Neural crest cell (in vitro differentiated cells): ENCODE results near the gene CNN2. TPM values are rescaled to one million over a fixed set of nuclear protein-coding genes. Genes with fewer than 3 reads are reported as not detected.

Source experiments
- DNase-seq: peaks from one replicate; pipeline ENCODE4 v3.0.0; 2021; ENCODE audit warnings: low read depth, mixed read lengths, low spot score
- H3K27ac Mint-ChIP-seq: one replicate; pipeline ENCODE4 v1.8.0; 2021; ENCODE audit warnings: mild to moderate bottlenecking, mixed read lengths; ENCODE audit not compliant: unreplicated experiment
- H3K27me3 Mint-ChIP-seq: 2 replicates; pipeline ENCODE4 v1.8.0; 2021; ENCODE audit warnings: low read depth, mild to moderate bottlenecking, mixed read lengths
- H3K36me3 Mint-ChIP-seq: 2 replicates; pipeline ENCODE4 v1.8.0; 2021; ENCODE audit warnings: low read depth, mild to moderate bottlenecking, mixed read lengths
- H3K4me1 Mint-ChIP-seq: 2 replicates; pipeline ENCODE4 v1.8.0; 2021; ENCODE audit warnings: mixed read lengths
- H3K4me3 Mint-ChIP-seq: one replicate; pipeline ENCODE4 v1.8.0; 2021; ENCODE audit warnings: mild to moderate bottlenecking, mixed read lengths
- H3K9me3 Mint-ChIP-seq: 2 replicates; pipeline ENCODE4 v1.8.0; 2021; ENCODE audit warnings: mixed read lengths
- CTCF ChIP-seq: fragments of 200-600 bp; sonication (generic); conservative IDR thresholded peaks from 2 replicates; pipeline ENCODE4 v1.5.0; 2021; ENCODE audit warnings: antibody characterized with exemption, mild to moderate bottlenecking
- long read RNA-seq: library from polyadenylated mRNA; unstranded; transcript quantifications from one replicate; pipeline ENCODE4 v2.0.0, GENCODE V29; 2020
- total RNA-seq: library from RNA; stranded (reverse); gene quantifications from 2 replicates; pipeline ENCODE4 v1.2.1, GENCODE V29; 2021

CNN2 gene
- total RNA-seq, result 140 and 141 TPM in 2 replicates
- long read RNA-seq, transcript CNN2-201 (7 exons, 2,179 nt), result major isoform, 17 of 22 reads
- long read RNA-seq, partial matches to known transcripts, result 2 of 22 reads
- long read RNA-seq, other reads (novel, unspliced or antisense), result 0 of 22 reads

GRCh38 chr19:1025960-1026782 lies at the start of gene CNN2:
Gene CNN2 (plus strand): TSS chr19:1026608. CDS start chr19:1026662, 54 bp downstream.
- Mint-ChIP-seq H3K9me3 (no peaks in the 10 kb centered on the region), H3K4me3 (peak within 1 kb of the TSS; percentile 92), H3K27ac (peak within 1 kb of the TSS; percentile 98)

GRCh38 chr19:977058-977464 lies 49.3 kb upstream of the CNN2 start:
- Mint-ChIP-seq H3K36me3 (peaks cover 4% of the 10 kb centered on the region), H3K9me3 (no peaks in the 10 kb centered on the region), H3K4me3 (no peak overlapping the region), H3K27me3 (peaks cover 3% of the 10 kb centered on the region), H3K4me1 (peaks cover 8% of the 10 kb centered on the region), H3K27ac (no peak overlapping the region)
- TF ChIP-seq CTCF, result no peak
- DNase-seq, result no peak

More at GRCh38 chr19:1025960-1026782, at the start of gene CNN2:
- Mint-ChIP-seq H3K4me1 (peaks cover 15% of the 10 kb centered on the region), H3K27me3 (peaks cover 5% of the 10 kb centered on the region), H3K36me3 (no peaks in the 10 kb centered on the region)
- no peak for TF ChIP-seq CTCF
- DNase-seq, result peak; percentile 62

- no peak overlapping the region for H3K4me3 Mint-ChIP-seq
- H3K27ac Mint-ChIP-seq, result no peak overlapping the region
- H3K27me3 Mint-ChIP-seq, result peaks cover 3% of the 10 kb centered on the region
- no peaks in the 10 kb centered on the region for H3K36me3 Mint-ChIP-seq
- no peak for TF ChIP-seq CTCF
- H3K4me1 Mint-ChIP-seq, result peaks cover 10% of the 10 kb centered on the region
- DNase-seq, result no peak
- H3K9me3 Mint-ChIP-seq, result no peaks in the 10 kb centered on the region
Observed at GRCh38 chr19:979318-979741, 47.1 kb upstream of the CNN2 start.

- Mint-ChIP-seq H3K9me3 (no peaks in the 10 kb centered on the region), H3K27ac (peak overlapping the region; percentile 84), H3K36me3 (no peaks in the 10 kb centered on the region), H3K4me1 (peaks cover 19% of the 10 kb centered on the region), H3K4me3 (peak overlapping the region; percentile 79), H3K27me3 (peaks cover 8% of the 10 kb centered on the region)
- DNase-seq, result peak; percentile 80
- TF ChIP-seq CTCF, result no peak
Observed at GRCh38 chr19:980133-980998, 46.0 kb upstream of the CNN2 start.

GRCh38 chr19:982567-983170 lies 43.7 kb upstream of the CNN2 start:
- peak; percentile 82 for DNase-seq
- Mint-ChIP-seq H3K4me1 (peaks cover 23% of the 10 kb centered on the region), H3K4me3 (peak overlapping the region; percentile 56), H3K9me3 (no peaks in the 10 kb centered on the region), H3K36me3 (no peaks in the 10 kb centered on the region), H3K27me3 (peaks cover 10% of the 10 kb centered on the region), H3K27ac (no peak overlapping the region)
- TF ChIP-seq CTCF, result peak; percentile 96
